Ectodermal cell (in vitro differentiated cells): ENCODE data around the gene SLC30A7.

ENCODE experiments used
- H3K27ac ChIP-seq: 2 replicates; pipeline ENCODE4 v1.7.0; 2013; ENCODE audit warnings: mild to moderate bottlenecking, low read depth, low read length; ENCODE audit not compliant: insufficient read depth, poor library complexity, severe bottlenecking
- H3K27me3 ChIP-seq: 2 replicates; pipeline ENCODE4 v1.7.0; 2013; ENCODE audit warnings: mild to moderate bottlenecking, low read length; ENCODE audit not compliant: insufficient read depth, control insufficient read depth, poor library complexity, severe bottlenecking
- H3K36me3 ChIP-seq: one replicate; pipeline ENCODE4 v1.7.0; 2013; ENCODE audit warnings: low read length; ENCODE audit not compliant: control insufficient read depth, insufficient read depth
- H3K4me1 ChIP-seq: one replicate; pipeline ENCODE4 v1.7.0; 2013; ENCODE audit warnings: low read length; ENCODE audit not compliant: control insufficient read depth, insufficient read depth
- H3K4me3 ChIP-seq: 2 replicates; pipeline ENCODE4 v1.7.0; 2013; ENCODE audit warnings: low read depth, low read length, control low read depth; ENCODE audit not compliant: insufficient read depth
- H3K9me3 ChIP-seq: 2 replicates; pipeline ENCODE4 v1.7.0; 2013; ENCODE audit warnings: mild to moderate bottlenecking, low read length, moderate library complexity; ENCODE audit not compliant: control insufficient read depth
- WGBS, 2 experiments: methylation state at CpG; one replicate each; pipeline ENCODE4 v1.1.7; 2013; ENCODE audit warnings: missing lambda C conversion rate in 2 of 2; 5-methylcytosine and 5-hydroxymethylcytosine counted together

SLC30A7 gene

DNA sequence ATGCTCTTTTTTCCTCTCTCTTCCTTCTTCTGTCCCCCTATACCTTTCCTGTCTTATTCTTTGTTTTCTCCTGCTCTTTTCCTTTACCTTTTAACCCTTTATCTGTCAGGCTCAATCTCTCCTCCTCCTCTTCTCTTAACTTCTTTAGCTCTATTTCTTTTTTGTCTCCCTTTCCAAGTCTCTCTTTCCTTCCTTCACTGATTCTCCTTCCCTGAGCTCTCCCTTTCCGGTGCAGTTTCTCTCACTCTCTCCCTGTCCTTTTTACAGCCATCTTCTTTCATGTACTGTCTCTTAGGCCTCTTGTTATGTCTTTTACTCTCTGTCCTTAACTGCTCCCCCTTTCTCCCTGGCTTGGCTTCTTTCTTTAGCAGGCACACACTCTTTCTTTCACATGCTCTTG lies 12.0 kb downstream of the SLC30A7 start:
- H3K36me3 ChIP-seq = peaks cover 12% of the 10 kb centered on the region
- H3K27ac ChIP-seq = no peak overlapping the region
- H3K27me3 ChIP-seq = no peaks in the 10 kb centered on the region
- 80 to 92% methylated on average over 1 of the region's 1 CpG for WGBS, 2 experiments
- H3K4me3 ChIP-seq = no peak overlapping the region
- H3K9me3 ChIP-seq = no peaks in the 10 kb centered on the region
- H3K4me1 ChIP-seq = no peaks in the 10 kb centered on the region

DNA sequence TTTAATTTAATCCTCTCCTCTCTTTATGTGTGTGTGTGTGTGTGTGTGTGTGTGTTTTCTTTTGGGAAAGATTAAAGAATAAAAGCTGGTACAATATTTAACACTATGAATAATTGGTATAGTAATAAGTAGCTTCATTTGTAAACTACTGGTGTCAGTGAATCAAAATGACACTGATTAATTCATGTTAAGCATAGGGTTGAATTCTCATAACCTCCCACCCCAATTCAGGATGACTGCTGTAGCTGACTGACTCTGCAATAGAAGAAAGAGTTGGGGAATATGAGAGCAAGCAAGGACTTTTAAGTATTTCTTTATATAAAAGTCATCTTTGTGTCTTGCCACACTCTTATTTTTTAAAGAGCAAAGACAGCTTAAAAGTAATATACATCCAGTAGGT lies 13.1 kb downstream of the SLC30A7 start:
- H3K27me3 ChIP-seq = no peaks in the 10 kb centered on the region
- H3K27ac ChIP-seq = no peak overlapping the region
- no peaks in the 10 kb centered on the region for H3K9me3 ChIP-seq
- no peaks in the 10 kb centered on the region for H3K4me1 ChIP-seq
- no peak overlapping the region for H3K4me3 ChIP-seq
- H3K36me3 ChIP-seq = peaks cover 12% of the 10 kb centered on the region

DNA sequence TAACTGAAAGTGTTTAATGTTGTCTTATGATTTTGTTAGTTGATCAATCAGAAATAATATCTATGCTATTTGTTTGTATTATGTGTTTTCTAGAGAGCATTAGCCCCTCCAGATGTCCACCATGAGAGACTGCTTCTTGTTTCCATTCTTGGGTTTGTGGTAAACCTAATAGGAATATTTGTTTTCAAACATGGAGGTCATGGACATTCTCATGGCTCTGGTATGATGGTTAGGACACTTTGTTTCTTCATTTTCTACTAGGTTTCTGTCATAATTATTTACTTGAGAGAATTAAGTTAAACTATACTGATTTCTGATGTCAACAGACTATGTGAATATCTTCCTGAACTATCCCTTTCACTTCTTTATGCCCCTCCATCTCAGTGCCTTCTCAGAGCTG lies 16.1 kb downstream of the SLC30A7 start:
- Histone ChIP-seq H3K36me3 (peaks cover 12% of the 10 kb centered on the region), H3K9me3 (no peaks in the 10 kb centered on the region), H3K27me3 (no peaks in the 10 kb centered on the region), H3K27ac (no peak overlapping the region), H3K4me1 (no peaks in the 10 kb centered on the region), H3K4me3 (no peak overlapping the region)

DNA sequence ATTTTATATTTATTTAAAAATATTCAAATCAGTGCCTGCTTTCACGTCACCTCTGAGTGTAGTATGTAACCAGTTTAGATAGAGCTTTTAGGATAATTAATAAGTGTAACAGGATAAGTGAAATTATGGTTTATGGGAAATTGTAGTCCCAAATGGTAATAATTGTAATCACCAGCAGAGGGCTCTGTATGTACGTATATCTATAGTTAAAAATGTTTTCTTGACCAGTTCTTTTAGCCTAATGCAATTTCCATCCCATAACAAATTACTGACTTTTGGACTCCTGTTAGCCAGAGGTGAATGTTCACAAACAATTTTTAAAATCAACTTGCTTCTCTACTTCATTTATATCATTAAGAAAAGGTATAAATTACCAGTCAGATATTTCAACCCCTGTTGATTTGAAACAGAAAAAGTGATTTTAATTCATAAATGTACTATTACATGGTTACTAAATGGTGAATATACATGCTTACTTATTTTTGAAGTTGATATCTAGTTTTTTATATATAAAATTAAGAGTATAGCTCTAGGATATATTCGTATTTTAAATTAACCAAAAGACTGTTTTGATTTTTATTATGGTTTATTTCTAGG lies 25.3 kb downstream of the SLC30A7 start:
- no peaks in the 10 kb centered on the region for H3K27me3 ChIP-seq
- H3K4me3 ChIP-seq = no peak overlapping the region
- WGBS, 2 experiments = 40 to 55% methylated on average over 1 to 2 of the region's 3 CpGs
- H3K27ac ChIP-seq = no peak overlapping the region
- no peaks in the 10 kb centered on the region for H3K4me1 ChIP-seq
- no peaks in the 10 kb centered on the region for H3K9me3 ChIP-seq
- no peaks in the 10 kb centered on the region for H3K36me3 ChIP-seq

DNA sequence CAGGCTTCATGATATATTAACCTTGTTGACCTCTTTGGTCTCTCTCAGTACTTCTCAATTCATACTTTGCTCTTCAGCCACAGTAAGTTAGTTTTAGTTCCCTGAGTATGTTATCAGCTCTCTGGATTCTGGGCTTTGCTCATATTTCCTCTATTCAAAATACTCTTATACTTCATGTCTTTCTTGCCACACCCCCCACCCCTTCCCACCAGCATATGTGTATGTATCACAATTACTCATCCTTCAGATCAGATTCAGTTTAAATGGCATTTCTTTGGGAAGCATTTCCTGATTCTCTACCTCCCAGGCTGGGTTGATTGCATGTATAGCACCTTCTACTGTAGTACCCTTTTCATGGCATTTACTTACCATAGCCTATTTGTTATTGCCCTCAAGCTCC lies 28.3 kb downstream of the SLC30A7 start:
- H3K9me3 ChIP-seq = no peaks in the 10 kb centered on the region
- no peak overlapping the region for H3K4me3 ChIP-seq
- no peaks in the 10 kb centered on the region for H3K4me1 ChIP-seq
- H3K27ac ChIP-seq = no peak overlapping the region
- H3K36me3 ChIP-seq = no peaks in the 10 kb centered on the region
- no peaks in the 10 kb centered on the region for H3K27me3 ChIP-seq

DNA sequence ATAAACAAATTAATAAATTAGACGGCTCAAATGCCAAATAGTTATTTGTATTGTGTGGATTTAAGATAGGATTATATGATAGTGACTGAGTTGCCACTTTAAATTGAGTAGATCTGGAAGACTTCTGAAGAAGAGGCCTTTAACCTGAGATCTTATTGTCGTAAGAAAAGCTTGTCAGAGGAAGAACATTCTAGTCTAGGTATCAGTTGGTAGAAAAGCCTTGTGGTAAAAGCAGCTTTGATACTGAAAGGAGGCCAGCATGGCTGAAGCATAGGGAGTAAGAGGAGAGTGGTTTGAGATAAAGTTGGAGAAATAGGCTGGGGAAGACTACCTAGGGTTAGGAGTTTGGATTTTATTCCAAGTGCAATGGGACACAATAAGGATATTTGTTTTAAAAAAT lies 29.1 kb downstream of the SLC30A7 start:
- H3K9me3 ChIP-seq = no peaks in the 10 kb centered on the region
- no peaks in the 10 kb centered on the region for H3K27me3 ChIP-seq
- no peak overlapping the region for H3K27ac ChIP-seq
- H3K36me3 ChIP-seq = no peaks in the 10 kb centered on the region
- 96% methylated on average over 2 of the region's 2 CpGs for WGBS, 2 experiments
- no peak overlapping the region for H3K4me3 ChIP-seq
- no peaks in the 10 kb centered on the region for H3K4me1 ChIP-seq

DNA sequence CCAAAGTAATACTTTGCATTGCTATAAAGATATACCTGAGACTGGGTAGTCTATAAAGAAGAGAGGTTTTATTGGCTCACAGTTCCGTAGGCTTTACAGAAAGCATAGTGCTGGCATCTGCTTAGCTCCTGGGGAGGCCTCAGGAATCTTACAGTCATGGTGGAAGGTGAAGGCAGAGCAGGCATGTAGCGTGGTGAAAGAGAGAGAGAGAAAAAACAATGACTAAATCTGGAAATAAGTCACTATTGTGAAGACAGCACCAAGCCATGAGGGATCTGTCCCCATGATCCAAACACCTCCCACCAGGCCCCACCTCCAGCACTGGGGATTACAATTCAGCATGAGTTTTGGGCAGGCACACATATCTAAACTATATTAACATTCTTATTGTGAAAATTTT lies 30.4 kb downstream of the SLC30A7 start:
- H3K27me3 ChIP-seq = no peaks in the 10 kb centered on the region
- no peaks in the 10 kb centered on the region for H3K36me3 ChIP-seq
- H3K4me1 ChIP-seq = no peaks in the 10 kb centered on the region
- H3K27ac ChIP-seq = no peak overlapping the region
- H3K4me3 ChIP-seq = no peak overlapping the region
- H3K9me3 ChIP-seq = no peaks in the 10 kb centered on the region
- 96 to 99% methylated on average over 2 of the region's 2 CpGs for WGBS, 2 experiments

DNA sequence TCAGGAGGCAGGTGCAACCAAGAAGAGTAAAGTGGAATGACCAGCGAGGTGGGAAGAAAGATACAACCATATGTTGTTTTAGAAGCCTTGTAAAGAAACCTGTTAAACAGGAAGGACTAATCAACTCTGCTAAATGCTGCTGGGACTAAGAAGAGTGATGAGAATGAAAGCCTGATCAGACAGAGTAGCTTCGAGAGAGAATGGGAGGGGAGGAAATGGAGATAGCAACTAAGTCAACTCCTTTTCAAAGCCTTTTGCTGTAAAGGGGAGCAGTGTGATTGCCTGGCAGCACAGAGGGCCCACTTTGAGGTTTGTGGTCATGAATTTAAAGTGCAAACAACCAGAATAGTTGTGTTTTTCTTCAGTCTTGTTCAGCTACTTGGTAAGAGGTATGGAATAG lies 31.4 kb downstream of the SLC30A7 start:
- no peak overlapping the region for H3K27ac ChIP-seq
- H3K36me3 ChIP-seq = no peaks in the 10 kb centered on the region
- no peaks in the 10 kb centered on the region for H3K9me3 ChIP-seq
- H3K4me1 ChIP-seq = no peaks in the 10 kb centered on the region
- H3K27me3 ChIP-seq = no peaks in the 10 kb centered on the region
- WGBS, 2 experiments = 87 to 88% methylated on average over 2 of the region's 2 CpGs
- no peak overlapping the region for H3K4me3 ChIP-seq

DNA sequence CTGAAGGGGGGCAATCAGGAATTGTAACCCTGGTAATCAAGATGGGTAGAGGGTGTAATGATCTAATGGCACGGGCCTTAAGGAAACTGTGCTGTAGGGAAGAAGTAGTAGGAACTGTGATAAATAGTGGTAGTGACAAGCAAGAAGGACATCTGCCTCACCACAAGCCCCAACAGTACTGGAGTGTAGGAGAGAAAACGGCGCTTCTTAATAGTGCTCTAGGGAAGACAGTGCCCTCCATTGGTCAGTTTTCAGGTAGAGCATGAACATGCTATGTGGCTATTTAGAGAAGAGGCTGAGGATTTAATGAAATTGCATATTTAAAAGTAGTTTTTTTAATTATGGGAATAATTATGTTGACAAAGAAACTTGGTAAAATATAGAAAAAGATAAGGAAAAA lies 32.2 kb downstream of the SLC30A7 start:
- Histone ChIP-seq H3K36me3 (peaks cover 1% of the 10 kb centered on the region), H3K9me3 (no peaks in the 10 kb centered on the region), H3K27ac (no peak overlapping the region), H3K4me1 (no peaks in the 10 kb centered on the region), H3K27me3 (no peaks in the 10 kb centered on the region), H3K4me3 (no peak overlapping the region)
- 76 to 85% methylated on average over 3 of the region's 3 CpGs for WGBS, 2 experiments

DNA sequence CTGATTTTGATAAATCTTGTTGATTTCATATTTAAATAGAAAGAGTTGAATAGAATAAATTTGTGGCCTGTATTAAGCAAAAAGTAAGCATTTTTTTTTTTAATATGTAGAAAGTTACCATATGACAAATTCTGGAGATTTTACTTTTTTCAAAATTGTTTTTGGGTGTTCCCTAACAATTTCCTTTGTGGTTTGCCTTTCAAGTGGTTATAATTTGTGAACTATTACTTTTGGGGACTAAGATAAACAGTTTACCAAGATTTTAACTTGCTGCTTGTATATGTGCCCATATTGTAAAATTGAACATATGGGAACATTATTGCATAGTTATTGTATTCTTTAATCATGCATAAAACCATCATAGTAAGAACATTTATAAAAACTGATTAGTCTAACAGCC lies 34.6 kb downstream of the SLC30A7 start:
- Histone ChIP-seq H3K9me3 (no peaks in the 10 kb centered on the region), H3K36me3 (peaks cover 3% of the 10 kb centered on the region), H3K4me1 (no peaks in the 10 kb centered on the region), H3K27ac (no peak overlapping the region), H3K27me3 (no peaks in the 10 kb centered on the region), H3K4me3 (no peak overlapping the region)

DNA sequence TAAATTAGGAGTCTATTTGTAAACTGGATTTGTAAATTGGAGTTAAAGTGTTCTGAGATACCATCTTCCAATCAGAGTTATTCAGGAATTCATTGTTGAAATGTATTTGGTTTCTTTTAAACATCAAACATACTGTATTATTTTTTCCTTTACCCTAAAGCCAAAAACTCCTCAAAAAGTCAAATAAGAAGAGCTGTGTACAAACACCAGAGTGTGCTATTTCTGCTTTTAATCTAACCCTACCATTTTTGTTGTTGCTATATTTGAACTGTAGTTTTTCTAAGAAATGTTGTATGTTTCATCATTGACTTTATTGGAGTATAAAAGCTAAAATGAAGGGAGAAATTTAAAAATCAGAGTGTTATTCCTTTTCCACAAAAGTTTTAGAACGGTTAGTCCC lies 35.8 kb downstream of the SLC30A7 start:
- H3K4me1 ChIP-seq = no peaks in the 10 kb centered on the region
- peaks cover 3% of the 10 kb centered on the region for H3K36me3 ChIP-seq
- H3K9me3 ChIP-seq = no peaks in the 10 kb centered on the region
- H3K27me3 ChIP-seq = no peaks in the 10 kb centered on the region
- no peak overlapping the region for H3K27ac ChIP-seq
- 83 to 90% methylated on average over 1 of the region's 1 CpG for WGBS, 2 experiments
- H3K4me3 ChIP-seq = no peak overlapping the region
